Measurements from ENCODE around the gene FANCG.

Gene FANCG

DNA sequence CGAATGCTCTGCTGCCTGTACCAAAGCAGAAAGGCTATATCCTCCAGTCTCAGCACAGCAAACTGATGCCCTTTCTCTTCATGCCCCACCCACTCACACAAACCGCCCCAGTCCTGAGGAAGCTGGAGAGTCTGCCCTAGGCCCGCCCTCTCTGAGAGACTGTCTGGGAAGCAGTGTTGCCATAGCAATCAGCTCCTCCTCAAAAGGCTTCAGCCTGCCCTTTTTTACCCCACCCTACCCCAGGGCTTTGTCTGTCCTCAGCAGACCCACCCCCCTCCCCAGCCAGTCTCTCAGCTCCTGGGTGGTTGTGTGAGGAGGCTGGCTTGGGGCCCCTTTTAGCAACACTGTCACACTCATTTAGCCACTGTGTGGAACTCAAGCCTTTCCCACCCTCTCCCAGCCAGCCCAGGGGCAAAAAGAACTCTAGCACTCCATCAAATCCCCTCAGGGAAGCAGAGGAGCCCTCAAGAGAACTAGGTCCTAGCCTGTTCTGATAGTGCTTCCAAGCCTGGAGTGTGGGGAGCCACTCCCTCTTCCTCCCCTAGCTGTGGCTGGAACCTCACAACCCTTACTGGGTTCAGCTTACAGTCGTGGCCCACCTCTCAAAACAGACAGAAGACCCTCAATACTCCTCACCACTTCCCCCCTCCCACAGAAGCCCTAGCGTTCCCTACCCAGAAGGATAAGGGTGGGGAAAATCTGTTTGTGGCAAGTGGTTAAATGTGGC is 34.5 kb upstream of the FANCG start:
- H3K4me3 ChIP-seq (ENCODE audit: low read length) = peak overlapping the region; percentile 97
- peak; percentile 96 for DNase-seq (ENCODE audit: low read depth)
- TF ChIP-seq, protein P1, sequence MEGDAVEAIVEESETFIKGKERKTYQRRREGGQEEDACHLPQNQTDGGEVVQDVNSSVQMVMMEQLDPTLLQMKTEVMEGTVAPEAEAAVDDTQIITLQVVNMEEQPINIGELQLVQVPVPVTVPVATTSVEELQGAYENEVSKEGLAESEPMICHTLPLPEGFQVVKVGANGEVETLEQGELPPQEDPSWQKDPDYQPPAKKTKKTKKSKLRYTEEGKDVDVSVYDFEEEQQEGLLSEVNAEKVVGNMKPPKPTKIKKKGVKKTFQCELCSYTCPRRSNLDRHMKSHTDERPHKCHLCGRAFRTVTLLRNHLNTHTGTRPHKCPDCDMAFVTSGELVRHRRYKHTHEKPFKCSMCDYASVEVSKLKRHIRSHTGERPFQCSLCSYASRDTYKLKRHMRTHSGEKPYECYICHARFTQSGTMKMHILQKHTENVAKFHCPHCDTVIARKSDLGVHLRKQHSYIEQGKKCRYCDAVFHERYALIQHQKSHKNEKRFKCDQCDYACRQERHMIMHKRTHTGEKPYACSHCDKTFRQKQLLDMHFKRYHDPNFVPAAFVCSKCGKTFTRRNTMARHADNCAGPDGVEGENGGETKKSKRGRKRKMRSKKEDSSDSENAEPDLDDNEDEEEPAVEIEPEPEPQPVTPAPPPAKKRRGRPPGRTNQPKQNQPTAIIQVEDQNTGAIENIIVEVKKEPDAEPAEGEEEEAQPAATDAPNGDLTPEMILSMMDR (conservative IDR thresholded peaks at IDR 0.05; ENCODE audit: low read length) = no peak

DNA sequence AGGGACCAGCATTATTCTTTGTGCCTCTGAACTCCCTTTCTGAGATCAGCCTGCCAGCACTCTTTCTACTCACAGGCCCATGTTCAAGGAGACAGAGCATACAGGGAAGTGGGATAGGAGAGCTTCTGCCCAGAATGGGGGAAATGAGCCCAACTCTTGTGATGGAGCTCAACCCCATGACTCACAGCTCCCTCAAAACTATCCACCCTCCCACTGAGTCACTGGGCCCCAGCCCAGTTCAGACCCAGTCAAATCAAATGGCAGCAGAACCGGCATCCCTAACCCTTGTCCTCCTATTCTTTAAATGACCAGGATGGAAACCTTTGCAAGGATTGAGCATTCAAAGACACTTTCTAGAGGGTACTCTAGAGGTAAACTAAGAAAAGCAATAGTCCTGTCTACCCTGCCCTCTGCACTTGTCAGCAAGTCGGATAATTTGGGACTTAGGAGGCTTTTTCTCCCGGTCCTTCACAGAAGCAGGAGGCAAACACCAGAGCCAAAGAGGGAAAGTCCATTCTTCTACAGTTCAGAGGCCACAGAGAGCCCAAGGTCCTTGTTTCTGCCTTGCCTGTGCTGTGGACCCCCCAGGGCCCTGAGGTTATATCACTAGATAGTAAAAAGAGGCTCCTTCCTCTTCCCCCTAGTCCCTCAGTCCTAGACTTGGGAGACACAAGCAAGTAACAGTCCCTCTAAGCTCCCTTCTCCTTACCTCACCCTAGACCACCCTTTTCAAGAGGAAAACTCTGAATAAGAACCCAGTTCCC is 32.7 kb upstream of the FANCG start:
- peak; percentile 84 for DNase-seq (ENCODE audit: low read depth)
- H3K4me3 ChIP-seq (ENCODE audit: low read length) = peak overlapping the region; percentile 63
- TF ChIP-seq, protein P1 (conservative IDR thresholded peaks at IDR 0.05; ENCODE audit: low read length) = no peak

DNA sequence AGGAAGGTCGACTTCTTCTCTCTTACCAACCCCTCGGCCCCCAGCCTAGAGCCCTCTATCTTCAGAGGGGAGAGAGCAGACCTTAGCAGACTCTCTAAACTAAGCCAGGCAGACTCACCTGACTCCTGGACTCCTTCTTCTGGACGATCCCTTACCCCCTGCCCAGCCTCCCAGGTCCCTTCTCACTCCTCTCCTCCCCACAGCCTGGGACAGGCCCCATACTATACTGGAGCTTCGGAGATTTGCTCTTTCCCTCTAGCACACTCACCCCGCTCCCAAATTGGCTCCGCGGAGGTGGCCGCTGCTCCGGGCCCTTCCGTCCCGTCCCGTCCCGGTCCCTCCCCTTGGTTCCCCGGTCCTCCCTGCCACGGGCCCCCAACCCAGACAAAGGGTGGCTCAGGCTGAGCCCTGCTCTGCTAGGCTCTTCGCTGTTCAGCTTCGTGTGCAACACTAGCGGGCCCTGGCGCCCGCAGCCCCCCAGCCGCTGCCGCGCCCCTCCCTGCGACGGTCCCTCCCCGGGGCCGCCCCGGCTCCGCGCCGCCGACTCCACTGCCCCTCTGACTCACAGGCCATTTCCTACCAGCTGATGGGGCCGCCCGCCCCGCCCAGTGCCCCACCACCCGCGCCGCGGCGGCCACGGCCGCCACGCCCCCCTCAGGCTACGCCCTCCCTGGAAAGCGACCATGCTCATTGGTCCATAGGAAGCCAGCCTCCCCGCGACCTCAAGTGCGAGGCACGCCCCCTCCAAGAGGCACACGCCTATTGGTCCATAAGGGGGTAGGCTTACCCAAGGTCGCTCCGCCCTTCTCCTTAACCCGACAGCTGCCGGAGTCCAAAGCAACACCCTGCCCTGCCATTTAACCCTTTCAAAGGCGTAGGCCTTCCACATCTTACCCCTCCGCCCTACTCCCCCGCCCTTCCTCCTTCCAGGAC is 31.5 kb upstream of the FANCG start:
- peak overlapping the region; percentile 90 for H3K4me3 ChIP-seq (ENCODE audit: low read length)
- DNase-seq (ENCODE audit: low read depth) = peak; percentile 99
- TF ChIP-seq, protein P1 (conservative IDR thresholded peaks at IDR 0.05; ENCODE audit: low read length) = no peak

DNA sequence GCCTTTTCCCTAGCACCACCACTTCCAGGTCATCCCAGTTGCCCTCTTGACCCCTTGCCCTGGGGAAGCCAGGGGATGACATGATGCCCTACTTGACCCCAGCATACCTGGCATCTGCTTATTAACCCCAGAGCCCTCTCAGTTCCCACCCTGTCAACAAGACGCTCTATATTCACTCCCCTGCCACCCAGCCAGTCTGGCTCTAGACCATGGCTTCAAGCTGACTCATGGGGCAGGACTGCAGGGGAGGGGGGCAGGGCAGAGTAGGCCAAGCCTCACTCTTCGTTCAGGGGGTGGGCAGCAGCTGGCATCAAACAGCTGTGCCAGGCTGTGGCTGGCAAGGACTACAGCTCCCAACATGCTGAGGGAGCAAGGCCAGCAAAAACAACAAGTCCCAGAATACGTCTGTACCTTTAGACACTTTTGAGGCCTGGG is 30.6 kb upstream of the FANCG start:
- peak; percentile 56 for DNase-seq (ENCODE audit: low read depth)
- TF ChIP-seq, protein P1 (conservative IDR thresholded peaks at IDR 0.05; ENCODE audit: low read length) = no peak
- H3K4me3 ChIP-seq (ENCODE audit: low read length) = peak overlapping the region; percentile 90

DNA sequence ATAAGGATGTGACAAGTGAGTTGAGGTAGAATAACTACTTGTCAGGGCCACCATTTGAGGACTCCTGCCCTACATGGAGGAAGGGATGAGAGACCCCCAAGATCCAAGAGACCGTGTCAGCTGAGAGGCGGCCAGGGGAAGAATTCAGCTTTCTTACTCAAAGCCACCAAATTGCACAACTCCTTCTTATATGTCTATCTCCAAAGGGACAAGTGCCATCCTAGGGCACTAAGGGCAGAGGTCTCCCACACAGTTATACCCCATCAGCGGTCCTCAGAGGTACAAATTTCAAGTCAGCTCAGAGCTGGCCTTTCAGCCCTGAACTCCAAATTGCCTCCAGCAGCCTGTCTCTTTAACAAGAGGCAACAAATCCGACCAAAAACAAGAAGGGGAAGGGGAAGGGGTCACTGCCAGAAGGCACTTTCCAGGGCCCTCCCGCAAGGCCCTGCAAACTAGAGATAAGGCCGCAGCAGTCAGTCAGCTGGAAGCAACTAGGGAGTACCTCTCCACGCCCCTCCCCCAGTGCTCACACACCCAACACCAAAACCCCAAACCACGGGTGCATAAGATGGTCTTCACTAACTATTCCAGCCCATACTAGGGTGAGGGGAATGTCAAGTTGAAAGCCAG is 29.3 kb upstream of the FANCG start:
- H3K4me3 ChIP-seq (ENCODE audit: low read length) = no peak overlapping the region
- no peak for DNase-seq (ENCODE audit: low read depth)
- TF ChIP-seq, protein P1 (conservative IDR thresholded peaks at IDR 0.05; ENCODE audit: low read length) = no peak

DNA sequence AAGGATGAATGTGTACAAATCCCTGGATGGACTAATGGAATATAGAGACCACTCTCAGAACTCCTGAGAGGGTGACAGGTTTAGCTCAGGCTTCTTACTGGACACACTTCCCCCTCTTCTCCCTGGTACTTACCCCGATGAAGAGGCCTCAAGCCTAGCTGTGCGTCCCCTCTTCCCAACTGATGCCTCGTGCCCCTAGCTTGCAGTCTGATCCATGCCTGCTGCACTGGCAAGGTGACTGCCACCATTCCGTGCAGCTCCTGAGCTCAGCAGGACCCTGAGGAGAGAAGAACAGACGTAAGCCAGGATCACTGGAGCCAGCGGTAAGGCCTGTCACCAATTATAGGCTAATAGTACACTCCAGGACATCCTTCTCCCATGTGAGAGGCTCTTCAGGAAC is 28.7 kb upstream of the FANCG start:
- TF ChIP-seq, protein P1 (conservative IDR thresholded peaks at IDR 0.05; ENCODE audit: low read length) = no peak
- DNase-seq (ENCODE audit: low read depth) = no peak

More for the DNA sequence above, 28.7 kb upstream of the FANCG start:
- no peak overlapping the region for H3K4me3 ChIP-seq (ENCODE audit: low read length)
